GM18951 (cell line): ENCODE measurements around the gene TMEM147.

ENCODE experiments used
- POLR2A ChIP-seq: IDR thresholded peaks from 4 replicates; pipeline ENCODE4 v1.6.1; 2011; ENCODE audit warnings: mild to moderate bottlenecking; ENCODE audit not compliant: insufficient read length, insufficient read depth; ENCODE audit errors: extremely low read depth
- in situ Hi-C: fragments of 300-500 bp; cut with MboI; formaldehyde crosslinking; loops from one replicate; pipeline ENCODE4 v1.12.0; 2022; ENCODE audit warnings: low sequenced_read_pairs, mixed read lengths, inconsistent platforms; ENCODE audit not compliant: unreplicated experiment

TMEM147 gene, protein sequence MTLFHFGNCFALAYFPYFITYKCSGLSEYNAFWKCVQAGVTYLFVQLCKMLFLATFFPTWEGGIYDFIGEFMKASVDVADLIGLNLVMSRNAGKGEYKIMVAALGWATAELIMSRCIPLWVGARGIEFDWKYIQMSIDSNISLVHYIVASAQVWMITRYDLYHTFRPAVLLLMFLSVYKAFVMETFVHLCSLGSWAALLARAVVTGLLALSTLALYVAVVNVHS

DNA sequence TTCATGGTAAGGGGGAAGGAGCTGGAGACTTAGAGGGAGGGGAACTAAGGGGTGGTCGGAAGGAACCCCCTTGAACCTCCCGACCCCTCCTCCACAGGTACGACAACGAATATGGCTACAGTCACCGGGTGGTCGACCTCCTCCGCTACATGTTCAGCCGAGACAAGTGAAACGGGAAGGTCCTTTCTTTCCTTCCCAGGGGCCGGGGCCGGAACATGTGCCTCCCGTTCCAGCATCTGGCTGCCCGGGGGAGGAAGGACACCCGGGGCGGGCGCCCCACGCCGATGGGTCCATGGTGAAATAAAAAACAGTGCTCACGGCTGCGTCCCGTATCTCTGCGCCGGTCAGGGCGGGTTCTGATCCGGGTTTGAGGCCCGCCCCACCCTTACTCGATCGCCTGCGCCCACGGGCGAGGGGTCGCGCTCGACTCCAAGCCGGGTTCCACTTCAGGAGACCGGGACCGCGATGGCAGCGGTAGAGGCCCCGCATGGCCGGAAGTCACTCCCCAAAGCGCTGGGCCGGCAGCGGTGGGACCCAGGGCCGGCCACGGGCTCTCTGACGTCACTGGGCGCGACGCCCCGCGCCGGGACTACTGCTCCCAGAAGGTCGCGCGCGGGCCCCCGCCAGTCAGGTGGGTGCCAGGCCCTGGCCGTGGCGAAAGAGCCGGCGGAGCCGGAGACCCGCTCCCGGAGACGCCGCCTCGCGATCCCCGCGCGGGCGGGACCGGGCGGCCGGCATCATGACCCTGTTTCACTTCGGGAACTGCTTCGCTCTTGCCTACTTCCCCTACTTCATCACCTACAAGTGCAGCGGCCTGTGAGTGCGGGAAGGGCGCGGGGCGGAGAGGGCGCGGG, at the start of gene TMEM147:
TMEM147 (plus strand) TSS at position 626 of the 854 bp plus-strand sequence; CDS start at position 740, 114 bp downstream.
- in situ Hi-C loops: no loop called here
- peak; percentile 90 for TF ChIP-seq POLR2A

DNA sequence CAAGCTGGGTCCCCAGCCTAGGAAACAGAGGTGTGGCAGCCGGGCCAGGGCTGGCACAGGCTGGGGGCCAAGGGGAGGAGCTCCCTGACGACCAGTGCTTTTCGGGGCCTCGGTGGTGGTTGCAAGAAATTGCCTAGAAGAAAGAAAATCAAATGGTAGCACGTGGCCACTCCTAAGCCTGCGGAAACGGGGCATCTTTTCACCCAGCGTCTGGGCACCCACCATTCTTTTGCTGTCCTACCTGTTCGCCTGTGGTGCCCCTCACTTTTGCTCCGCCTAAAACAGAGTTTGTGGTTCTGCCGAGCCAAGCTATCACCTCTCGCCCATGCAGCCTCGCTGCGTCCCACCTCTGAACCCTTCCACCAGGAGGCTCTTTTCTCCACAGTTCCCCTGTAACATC, 48.0 kb upstream of the TMEM147 start:
- in situ Hi-C loops: no loop called here
- no peak for TF ChIP-seq POLR2A

DNA sequence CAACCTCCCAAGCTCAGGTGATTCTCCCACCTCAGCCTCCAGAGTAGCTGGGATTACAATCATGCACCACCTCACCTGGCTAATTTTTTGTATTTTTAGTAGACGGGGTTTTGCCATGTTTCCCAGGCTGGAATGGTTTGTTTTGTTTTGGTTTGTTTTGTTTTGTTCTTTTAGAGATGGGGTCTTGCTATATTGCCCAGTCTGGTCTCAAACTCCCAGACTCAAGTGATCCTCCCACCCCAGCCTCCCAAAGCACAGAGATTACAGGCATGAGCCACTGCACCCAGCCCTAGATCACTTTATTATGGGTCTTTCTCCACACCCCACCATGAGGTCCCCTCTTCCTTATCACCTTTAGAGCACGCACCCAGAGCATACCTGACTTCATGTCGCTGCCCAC, 47.2 kb upstream of the TMEM147 start:
- in situ Hi-C loops: no loop called here
- TF ChIP-seq POLR2A: no peak

DNA sequence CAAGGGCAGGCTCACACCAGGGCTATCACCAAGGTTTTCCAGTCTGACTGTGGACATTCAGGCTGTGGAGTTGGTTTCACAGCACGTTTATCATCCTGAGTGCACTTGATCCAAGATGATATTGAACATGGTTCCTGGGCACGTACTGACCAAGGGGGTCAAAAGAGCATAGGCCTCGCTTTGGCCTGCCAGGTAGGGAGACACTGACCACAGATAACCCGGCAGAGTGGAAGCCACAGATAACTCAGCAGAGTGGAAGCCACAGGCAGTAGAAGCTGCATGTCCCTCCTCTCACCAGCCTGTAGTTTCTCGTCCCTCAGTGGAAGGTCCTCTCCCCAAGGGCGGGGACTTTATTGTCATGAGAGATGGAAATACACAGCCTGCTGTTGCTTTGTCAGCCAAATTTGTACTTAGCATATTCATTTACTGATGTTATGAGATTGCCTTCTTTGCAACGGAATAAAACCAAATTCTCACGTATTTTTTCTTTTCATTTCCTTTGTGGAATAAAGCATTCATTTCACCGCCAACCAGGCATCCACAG, 46.4 kb upstream of the TMEM147 start:
- in situ Hi-C loops: no loop called here

DNA sequence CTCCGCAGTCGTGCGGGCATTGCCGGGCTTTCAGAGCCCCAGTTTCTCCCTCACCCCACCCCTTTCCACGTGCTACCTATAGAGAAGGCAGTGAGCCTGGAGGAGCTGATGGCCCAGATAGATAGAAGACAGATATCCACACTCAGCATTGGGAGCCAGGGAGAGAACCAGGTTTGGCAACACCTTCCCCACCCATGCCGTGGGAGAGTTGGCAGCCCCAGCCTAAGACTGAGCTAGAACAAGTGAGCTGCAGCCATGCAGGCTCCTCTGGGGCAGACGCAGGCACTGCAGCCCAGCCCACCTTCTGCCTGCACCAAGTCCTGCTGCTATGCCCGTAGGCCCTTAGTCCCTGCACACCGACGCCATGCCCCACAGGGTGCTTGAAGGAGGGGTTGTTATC, 44.8 kb upstream of the TMEM147 start:
- no peak for TF ChIP-seq POLR2A

More for the DNA sequence above, 46.4 kb upstream of the TMEM147 start:
- no peak for TF ChIP-seq POLR2A

DNA sequence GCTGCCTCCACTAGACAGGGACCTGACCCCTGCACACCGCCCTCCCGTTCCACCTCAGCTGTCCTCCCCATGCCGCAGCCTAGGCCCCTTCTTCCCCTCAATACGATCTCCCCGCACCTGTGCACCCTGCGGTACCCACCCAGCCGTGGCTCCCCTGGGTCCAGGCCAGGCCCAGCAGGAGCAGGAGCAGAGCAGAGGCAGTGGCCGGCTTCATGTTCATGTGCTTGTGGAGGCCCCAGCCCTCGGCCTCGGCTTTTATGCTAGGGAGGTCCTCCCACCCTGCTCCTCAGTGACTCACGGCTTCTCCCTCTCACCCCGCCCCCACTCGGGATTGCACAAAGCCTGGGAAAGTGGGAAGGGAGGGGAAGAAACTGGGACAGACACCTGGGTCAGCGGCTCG, 43.7 kb upstream of the TMEM147 start:
- in situ Hi-C loops: no loop called here
- TF ChIP-seq POLR2A: no peak

More for the DNA sequence above, 44.8 kb upstream of the TMEM147 start:
- in situ Hi-C loops: no loop called here

DNA sequence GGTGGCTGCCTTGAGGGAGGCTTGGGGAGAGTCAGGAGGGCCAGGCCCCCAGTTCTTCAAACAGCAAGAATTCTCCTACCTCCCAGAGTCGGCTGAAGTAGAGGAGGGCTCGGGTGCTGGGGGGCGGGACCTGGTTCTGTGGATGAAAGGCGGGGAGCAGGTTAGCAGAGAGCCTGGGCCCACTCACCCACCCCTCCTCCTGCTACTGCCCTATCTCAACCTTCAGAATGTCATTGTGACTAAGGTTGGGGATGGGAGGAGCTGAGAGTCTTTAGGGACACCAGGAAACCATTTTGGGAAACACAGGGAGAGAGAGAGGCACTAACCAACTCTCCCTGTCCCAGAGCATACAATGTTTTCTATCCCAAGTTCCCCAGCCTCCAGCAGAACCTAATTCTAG, 42.7 kb upstream of the TMEM147 start:
- in situ Hi-C loops: no loop called here
- no peak for TF ChIP-seq POLR2A

DNA sequence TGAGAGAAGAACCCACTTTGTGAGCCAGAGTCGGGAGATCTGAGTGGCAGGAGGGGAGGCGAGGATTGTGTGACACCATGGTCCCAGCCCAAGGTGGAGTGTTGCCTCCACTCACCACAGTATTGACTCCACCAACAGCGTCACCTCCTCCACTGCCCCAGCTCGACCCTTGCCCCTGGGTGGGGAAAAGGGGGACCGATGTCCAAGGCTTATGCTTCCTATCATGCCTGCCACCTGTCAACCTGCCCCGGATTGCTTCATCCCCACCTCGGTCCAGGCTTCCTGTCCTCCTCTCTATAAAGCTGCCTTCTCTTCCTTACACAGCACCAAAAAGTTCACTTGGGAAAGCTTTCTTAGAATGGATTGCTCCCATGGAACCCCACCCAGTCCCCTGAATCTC, 39.4 kb upstream of the TMEM147 start:
- in situ Hi-C loops: no loop called here
- no peak for TF ChIP-seq POLR2A

DNA sequence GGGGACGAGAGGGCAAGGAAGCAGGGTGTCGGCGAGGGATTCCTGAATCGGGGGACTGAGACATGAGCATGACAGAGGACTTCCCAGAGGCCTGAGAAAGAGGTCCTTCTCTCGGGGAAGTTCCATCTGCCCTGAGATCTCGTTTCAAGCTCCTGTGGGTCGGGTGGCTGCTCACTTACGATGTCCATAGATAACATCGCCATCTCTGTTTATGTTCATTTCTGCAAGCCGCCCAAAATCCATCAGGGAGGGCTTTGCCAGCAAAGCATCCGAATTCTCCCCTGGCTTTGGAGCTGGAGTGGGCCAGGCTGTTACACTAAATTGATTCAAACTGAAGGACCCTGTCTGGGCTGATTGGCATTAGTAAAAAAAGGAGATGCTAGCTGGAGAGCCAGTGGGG, 37.9 kb upstream of the TMEM147 start:
- in situ Hi-C loops: no loop called here
- TF ChIP-seq POLR2A: no peak

DNA sequence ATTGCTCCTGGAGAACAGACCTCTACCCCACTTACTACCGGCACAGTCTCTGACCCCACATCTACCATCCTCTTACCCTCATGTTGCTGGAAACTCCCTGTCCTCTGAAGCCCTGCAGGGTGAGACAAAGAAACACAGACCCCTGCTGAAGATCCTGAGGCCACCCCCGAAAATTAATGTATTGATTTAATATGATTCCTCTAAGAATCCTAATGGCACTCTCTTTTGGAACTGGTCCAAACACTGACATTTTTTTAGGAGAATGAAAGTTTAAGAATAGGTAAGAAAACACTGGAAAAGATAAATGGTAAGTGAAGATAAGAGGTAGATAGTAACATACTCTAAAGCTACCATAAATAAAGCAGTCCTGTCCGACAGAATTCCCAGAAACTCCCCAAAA, 37.3 kb upstream of the TMEM147 start:
- in situ Hi-C loops: no loop called here
- TF ChIP-seq POLR2A: no peak

DNA sequence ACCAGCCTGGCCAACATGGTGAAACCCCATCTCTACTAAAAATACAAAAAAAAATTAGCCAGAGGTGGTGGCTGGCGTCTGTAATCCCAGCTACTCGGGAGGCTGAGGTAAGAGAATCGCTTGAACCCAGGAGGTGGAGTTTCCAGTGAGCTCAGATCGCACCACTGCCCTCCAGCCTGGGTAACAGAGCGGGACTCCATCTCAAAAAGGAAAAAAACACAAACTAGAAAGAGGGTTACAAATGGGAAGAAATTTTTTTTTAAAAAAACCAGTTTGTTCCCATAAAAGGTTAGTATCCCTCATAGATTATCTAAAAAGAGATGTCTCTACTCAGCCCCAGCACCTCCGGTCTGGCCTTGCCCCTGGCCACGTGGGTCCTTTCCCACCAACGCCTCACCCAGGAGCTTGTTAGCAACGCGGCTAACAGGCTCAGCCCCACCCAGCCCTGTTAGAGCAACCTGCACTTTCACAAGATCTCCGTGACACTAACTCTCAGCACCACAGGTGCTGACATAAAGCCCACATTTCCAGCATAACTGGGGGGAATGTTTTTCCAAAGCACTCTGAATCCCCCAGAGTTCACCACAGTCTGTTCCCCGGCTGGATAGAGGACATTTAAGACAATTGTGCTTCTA, 36.3 kb upstream of the TMEM147 start:
- in situ Hi-C loops: no loop called here
- TF ChIP-seq POLR2A: no peak

DNA sequence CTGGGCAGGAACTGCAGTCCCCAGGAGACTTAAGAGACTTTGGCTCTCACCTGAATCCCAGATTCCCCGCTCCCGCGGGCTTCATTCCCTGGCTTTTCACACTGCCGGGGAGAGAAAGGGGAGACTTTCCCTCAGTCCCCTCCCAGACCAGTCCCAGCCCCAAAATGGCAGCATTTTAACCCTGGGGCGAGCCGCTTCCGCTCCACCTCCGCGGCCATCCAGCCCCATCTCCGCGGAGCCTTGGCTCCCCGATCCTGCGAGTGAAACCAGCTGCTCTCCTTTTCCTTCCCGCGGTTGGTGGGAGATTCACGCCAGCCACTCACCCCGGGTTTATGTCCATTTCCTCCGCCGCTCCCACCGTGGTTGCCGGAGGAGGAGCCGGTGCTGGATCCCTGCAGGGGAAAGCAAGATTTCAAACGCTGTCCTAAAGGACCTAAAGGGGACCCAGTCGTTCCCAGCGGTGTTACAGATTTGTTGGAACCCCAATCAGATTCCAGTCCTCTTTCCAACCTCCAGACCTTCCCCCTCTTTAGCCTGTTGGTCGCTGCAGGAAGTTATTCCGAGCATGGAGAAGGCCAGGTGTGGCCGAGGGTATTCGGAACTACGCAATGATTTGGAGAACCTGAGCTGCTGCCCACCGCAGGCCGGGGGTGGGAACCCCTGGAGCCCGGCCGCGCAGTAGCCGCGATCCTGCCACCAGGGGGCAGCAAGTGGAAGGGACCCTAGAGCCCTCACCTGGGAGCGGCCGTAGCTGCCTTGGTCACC, 35.4 kb upstream of the TMEM147 start:
- TF ChIP-seq POLR2A: no peak
- in situ Hi-C loops: no loop called here

DNA sequence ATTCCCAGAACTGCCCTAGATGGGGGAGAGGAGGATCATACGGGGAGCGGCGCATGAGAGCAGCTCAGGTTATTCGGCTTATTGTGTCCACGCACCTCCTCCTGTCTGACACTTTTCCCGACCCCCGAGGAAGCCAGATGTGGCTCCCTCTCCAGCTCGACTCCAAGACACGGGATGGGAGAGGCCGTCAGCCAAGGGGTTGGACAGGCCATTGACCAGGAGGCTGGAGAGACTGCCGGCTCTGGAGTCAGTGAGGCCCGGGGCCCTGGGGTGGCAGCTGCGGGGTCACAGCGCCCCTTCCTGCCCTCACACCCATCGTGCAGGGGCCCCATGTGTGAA, 34.8 kb upstream of the TMEM147 start:
- TF ChIP-seq POLR2A: no peak
- in situ Hi-C loops: no loop called here
